WTC11 (cell line): ENCODE measurements around the gene WDHD1.

Experiments
- ESRRA ChIP-seq: sonication (generic); formaldehyde crosslinking; IDR thresholded peaks from 2 replicates; pipeline ENCODE4 v1.8.1; 2022; ENCODE audit warnings: mild to moderate bottlenecking, missing genetic modification reagents, borderline replicate concordance
- SP1 ChIP-seq: sonication (generic); formaldehyde crosslinking; conservative IDR thresholded peaks from 2 replicates; pipeline ENCODE4 v1.8.1; 2022; ENCODE audit warnings: missing genetic modification reagents
- ZNF416 ChIP-seq: fragments of 250-450 bp; sonication (Bioruptor Pico); IDR thresholded peaks from 2 replicates; pipeline ENCODE4 v1.9.0; 2021; ENCODE audit warnings: mild to moderate bottlenecking, inconsistent platforms
- TF ChIP-seq, protein P1 (sequence below): fragments of 200-600 bp; IDR thresholded peaks from 2 replicates; pipeline ENCODE4 v1.8.0; 2022; ENCODE audit warnings: antibody characterized with exemption
- TF ChIP-seq, protein P2 (sequence below): sonication (generic); formaldehyde crosslinking; IDR thresholded peaks from 2 replicates; pipeline ENCODE4 v1.8.1; 2022; ENCODE audit warnings: mild to moderate bottlenecking, moderate library complexity, missing genetic modification reagents
- TF ChIP-seq, protein P3 (sequence below): sonication (generic); formaldehyde crosslinking; IDR thresholded peaks from 2 replicates; pipeline ENCODE4 v1.8.0; 2023; ENCODE audit warnings: missing genetic modification reagents, mild to moderate bottlenecking, borderline replicate concordance

DNA sequence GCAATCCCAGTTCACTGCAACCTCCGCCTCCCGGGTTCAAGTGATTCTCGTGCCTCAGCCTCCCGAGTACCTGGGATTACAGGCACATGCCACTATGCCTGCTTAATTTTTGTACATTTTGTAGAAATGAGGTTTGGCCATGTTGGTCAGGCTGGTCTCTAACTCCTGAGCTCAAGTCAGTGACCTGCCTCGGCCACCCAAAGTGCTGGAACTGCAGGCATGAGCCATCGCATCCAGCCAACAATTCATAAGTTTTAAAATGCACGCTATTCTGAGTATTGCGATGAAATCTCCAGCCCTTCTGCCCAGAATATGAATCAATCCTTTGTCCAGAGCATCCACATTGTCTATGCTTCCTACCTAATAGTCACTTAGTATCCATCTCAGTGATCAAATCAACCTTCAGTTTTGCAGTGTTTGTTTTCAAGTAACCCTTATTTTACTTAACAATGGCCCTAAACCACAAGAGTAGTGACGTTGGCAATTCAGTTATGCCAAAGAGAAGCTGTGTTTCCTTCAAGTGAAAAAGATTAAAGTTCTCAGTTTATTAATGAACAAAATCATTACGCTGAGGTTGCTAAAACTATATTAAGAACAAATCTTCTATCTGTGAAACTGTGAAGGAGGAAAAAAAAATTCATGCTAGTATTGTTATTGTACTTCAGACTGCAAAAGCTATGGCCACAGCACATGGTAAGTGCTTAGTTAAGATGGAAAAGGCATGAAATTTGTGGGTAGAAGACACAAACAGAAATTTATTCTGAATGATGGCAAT is 135.2 kb downstream of the WDHD1 start:
- TF ChIP-seq SP1 (CRISPR knock-in tag) (no peak), ZNF416 (no peak), ESRRA (CRISPR knock-in tag) (no peak)
- TF ChIP-seq, protein P1, sequence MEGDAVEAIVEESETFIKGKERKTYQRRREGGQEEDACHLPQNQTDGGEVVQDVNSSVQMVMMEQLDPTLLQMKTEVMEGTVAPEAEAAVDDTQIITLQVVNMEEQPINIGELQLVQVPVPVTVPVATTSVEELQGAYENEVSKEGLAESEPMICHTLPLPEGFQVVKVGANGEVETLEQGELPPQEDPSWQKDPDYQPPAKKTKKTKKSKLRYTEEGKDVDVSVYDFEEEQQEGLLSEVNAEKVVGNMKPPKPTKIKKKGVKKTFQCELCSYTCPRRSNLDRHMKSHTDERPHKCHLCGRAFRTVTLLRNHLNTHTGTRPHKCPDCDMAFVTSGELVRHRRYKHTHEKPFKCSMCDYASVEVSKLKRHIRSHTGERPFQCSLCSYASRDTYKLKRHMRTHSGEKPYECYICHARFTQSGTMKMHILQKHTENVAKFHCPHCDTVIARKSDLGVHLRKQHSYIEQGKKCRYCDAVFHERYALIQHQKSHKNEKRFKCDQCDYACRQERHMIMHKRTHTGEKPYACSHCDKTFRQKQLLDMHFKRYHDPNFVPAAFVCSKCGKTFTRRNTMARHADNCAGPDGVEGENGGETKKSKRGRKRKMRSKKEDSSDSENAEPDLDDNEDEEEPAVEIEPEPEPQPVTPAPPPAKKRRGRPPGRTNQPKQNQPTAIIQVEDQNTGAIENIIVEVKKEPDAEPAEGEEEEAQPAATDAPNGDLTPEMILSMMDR, result no peak
- TF ChIP-seq, protein P2, sequence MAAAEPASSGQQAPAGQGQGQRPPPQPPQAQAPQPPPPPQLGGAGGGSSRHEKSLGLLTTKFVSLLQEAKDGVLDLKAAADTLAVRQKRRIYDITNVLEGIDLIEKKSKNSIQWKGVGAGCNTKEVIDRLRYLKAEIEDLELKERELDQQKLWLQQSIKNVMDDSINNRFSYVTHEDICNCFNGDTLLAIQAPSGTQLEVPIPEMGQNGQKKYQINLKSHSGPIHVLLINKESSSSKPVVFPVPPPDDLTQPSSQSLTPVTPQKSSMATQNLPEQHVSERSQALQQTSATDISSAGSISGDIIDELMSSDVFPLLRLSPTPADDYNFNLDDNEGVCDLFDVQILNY, result no peak
- TF ChIP-seq, protein P3, sequence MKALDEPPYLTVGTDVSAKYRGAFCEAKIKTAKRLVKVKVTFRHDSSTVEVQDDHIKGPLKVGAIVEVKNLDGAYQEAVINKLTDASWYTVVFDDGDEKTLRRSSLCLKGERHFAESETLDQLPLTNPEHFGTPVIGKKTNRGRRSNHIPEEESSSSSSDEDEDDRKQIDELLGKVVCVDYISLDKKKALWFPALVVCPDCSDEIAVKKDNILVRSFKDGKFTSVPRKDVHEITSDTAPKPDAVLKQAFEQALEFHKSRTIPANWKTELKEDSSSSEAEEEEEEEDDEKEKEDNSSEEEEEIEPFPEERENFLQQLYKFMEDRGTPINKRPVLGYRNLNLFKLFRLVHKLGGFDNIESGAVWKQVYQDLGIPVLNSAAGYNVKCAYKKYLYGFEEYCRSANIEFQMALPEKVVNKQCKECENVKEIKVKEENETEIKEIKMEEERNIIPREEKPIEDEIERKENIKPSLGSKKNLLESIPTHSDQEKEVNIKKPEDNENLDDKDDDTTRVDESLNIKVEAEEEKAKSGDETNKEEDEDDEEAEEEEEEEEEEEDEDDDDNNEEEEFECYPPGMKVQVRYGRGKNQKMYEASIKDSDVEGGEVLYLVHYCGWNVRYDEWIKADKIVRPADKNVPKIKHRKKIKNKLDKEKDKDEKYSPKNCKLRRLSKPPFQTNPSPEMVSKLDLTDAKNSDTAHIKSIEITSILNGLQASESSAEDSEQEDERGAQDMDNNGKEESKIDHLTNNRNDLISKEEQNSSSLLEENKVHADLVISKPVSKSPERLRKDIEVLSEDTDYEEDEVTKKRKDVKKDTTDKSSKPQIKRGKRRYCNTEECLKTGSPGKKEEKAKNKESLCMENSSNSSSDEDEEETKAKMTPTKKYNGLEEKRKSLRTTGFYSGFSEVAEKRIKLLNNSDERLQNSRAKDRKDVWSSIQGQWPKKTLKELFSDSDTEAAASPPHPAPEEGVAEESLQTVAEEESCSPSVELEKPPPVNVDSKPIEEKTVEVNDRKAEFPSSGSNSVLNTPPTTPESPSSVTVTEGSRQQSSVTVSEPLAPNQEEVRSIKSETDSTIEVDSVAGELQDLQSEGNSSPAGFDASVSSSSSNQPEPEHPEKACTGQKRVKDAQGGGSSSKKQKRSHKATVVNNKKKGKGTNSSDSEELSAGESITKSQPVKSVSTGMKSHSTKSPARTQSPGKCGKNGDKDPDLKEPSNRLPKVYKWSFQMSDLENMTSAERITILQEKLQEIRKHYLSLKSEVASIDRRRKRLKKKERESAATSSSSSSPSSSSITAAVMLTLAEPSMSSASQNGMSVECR (CRISPR knock-in tag), result no peak
